Smooth muscle cell (in vitro differentiated cells): Measurements from ENCODE around the gene RICTOR. TPM values are rescaled to one million over a fixed set of nuclear protein-coding genes. Genes with fewer than 3 reads are reported as not detected.

Source experiments
- DNase-seq: peaks from one replicate; lab custom pipeline; 2025; ENCODE audit not compliant: unreplicated experiment; lab: John Stamatoyannopoulos, UW
- H2AFZ ChIP-seq: fragments of 200-600 bp; sonication (generic); 2 replicates; pipeline ENCODE4 v1.6.0; 2016; ENCODE audit warnings: antibody characterized with exemption, low read depth, mild to moderate bottlenecking
- H3F3A ChIP-seq: fragments of 200-600 bp; sonication (generic); 2 replicates; pipeline ENCODE4 v1.6.0; 2017; ENCODE audit warnings: antibody characterized with exemption, low read depth
- H3K27ac ChIP-seq: fragments of 200-600 bp; sonication (generic); 2 replicates; pipeline ENCODE4 v1.5.1; 2016; ENCODE audit warnings: low read depth, mild to moderate bottlenecking
- H3K27me3 ChIP-seq: fragments of 200-600 bp; sonication (generic); 2 replicates; pipeline ENCODE4 v1.6.1; 2016; ENCODE audit warnings: low read depth, mild to moderate bottlenecking
- H3K36me3 ChIP-seq: fragments of 200-600 bp; sonication (generic); 2 replicates; pipeline ENCODE4 v1.5.1; 2016; ENCODE audit warnings: low read depth
- H3K4me1 ChIP-seq: fragments of 200-600 bp; sonication (generic); 2 replicates; pipeline ENCODE4 v1.5.1; 2016; ENCODE audit warnings: low read depth
- H3K4me2 ChIP-seq: fragments of 200-600 bp; sonication (generic); 2 replicates; pipeline ENCODE4 v1.6.0; 2016; ENCODE audit warnings: mild to moderate bottlenecking
- H3K4me3 ChIP-seq: fragments of 200-600 bp; sonication (generic); 2 replicates; pipeline ENCODE4 v1.5.1; 2016; ENCODE audit warnings: mild to moderate bottlenecking
- H3K79me2 ChIP-seq: fragments of 200-600 bp; sonication (generic); 2 replicates; pipeline ENCODE4 v1.6.0; 2016; ENCODE audit warnings: low read depth, mild to moderate bottlenecking
- H3K9ac ChIP-seq: fragments of 200-600 bp; sonication (generic); 2 replicates; pipeline ENCODE4 v1.6.0; 2016; ENCODE audit warnings: low read depth
- H3K9me3 ChIP-seq: fragments of 200-600 bp; sonication (generic); replicated peaks from 2 replicates; pipeline ENCODE4 v1.5.1; 2016; ENCODE audit warnings: low read depth
- H4K20me1 ChIP-seq: fragments of 200-600 bp; sonication (generic); 2 replicates; pipeline ENCODE4 v1.6.0; 2016; ENCODE audit warnings: low read depth
- WGBS: methylation state at CpG from one replicate; pipeline ENCODE4 v1.1.7; 2016; ENCODE audit warnings: low lambda C conversion rate; 5-methylcytosine and 5-hydroxymethylcytosine counted together
- polyA plus RNA-seq: library from polyadenylated mRNA; unstranded; fragments of >200 nt; fragmentation: Nextera tagmentation; extraction: Ambion mirVana; gene quantifications from 2 replicates; pipeline ENCODE4 v1.2.1, GENCODE V29; 2016
- total RNA-seq: library from RNA; depleted of rRNA; stranded (reverse); fragments of >200 nt; gene quantifications from 2 replicates; pipeline ENCODE4 v1.2.3, GENCODE V29; 2014
- TF ChIP-seq, protein P1 (sequence below): fragments of 200-600 bp; sonication (generic); IDR thresholded peaks from 2 replicates; pipeline ENCODE4 v1.5.1; 2017; ENCODE audit warnings: borderline replicate concordance, mild to moderate bottlenecking, antibody characterized with exemption; ENCODE audit not compliant: insufficient read depth, poor library complexity, severe bottlenecking

RICTOR gene
- total and polyA plus RNA-seq, 2 experiments from 2014 or later, result 3.6 to 30.2 TPM

DNA sequence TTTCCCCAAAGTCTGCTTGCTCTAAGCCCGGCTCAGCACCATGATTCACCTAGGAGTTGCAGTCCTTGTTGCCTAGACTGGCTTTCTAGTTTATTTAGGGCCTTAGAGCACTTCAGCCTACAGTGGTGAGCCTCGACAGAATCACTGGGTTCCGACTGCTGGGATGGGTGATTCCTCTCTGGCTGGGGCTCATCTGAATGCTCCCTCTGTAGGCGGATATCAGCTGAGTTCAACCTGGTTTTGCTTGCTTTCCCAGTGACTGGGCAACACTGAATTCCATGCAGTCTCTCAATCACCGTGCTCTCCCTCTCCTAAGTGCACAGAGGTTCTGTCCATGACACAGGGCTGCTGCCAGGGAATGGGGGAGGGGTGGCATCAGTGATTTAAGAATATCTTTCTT, 174.3 kb downstream of the RICTOR start:
- Histone ChIP-seq H3K4me3 (no peak overlapping the region), H3K27ac (no peak overlapping the region), H3K4me2 (no peak overlapping the region), H3K27me3 (no peaks in the 10 kb centered on the region), H3K79me2 (no peaks in the 10 kb centered on the region), H3F3A (no peaks in the 10 kb centered on the region), H3K4me1 (no peaks in the 10 kb centered on the region), H2AFZ (no peak overlapping the region), H3K36me3 (peaks cover 26% of the 10 kb centered on the region), H3K9ac (no peak overlapping the region), H4K20me1 (peaks cover 3% of the 10 kb centered on the region), H3K9me3 (peaks cover 11% of the 10 kb centered on the region)
- no peak for DNase-seq
- TF ChIP-seq, protein P1, sequence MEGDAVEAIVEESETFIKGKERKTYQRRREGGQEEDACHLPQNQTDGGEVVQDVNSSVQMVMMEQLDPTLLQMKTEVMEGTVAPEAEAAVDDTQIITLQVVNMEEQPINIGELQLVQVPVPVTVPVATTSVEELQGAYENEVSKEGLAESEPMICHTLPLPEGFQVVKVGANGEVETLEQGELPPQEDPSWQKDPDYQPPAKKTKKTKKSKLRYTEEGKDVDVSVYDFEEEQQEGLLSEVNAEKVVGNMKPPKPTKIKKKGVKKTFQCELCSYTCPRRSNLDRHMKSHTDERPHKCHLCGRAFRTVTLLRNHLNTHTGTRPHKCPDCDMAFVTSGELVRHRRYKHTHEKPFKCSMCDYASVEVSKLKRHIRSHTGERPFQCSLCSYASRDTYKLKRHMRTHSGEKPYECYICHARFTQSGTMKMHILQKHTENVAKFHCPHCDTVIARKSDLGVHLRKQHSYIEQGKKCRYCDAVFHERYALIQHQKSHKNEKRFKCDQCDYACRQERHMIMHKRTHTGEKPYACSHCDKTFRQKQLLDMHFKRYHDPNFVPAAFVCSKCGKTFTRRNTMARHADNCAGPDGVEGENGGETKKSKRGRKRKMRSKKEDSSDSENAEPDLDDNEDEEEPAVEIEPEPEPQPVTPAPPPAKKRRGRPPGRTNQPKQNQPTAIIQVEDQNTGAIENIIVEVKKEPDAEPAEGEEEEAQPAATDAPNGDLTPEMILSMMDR, result no peak
- WGBS, result 78% methylated on average over 5 of the region's 5 CpGs

DNA sequence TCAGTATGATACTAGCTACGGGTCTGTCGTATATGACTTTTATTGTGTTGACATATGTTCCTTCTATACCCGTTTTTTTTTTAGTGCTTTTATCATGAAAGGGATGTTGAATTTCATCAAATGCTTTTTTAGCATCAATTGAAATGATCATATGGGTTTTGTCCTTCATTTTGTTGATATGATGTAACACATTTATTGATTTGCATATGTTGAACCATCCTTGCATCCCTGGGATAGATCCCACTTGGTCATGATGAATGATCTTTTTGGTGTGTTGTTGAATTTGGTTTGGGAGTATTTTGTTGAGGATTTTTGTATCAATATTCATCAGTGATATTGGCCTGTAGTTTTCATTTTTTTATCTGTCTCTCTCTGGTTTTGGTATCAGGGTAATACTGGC, 177.4 kb downstream of the RICTOR start:
- Histone ChIP-seq H3K4me2 (no peak overlapping the region), H3K9ac (no peak overlapping the region), H3K79me2 (no peaks in the 10 kb centered on the region), H3K4me3 (no peak overlapping the region), H3K27ac (no peak overlapping the region), H3K36me3 (no peaks in the 10 kb centered on the region), H3K4me1 (no peaks in the 10 kb centered on the region), H3K9me3 (peaks cover 11% of the 10 kb centered on the region), H3K27me3 (no peaks in the 10 kb centered on the region), H4K20me1 (peaks cover 3% of the 10 kb centered on the region), H2AFZ (no peak overlapping the region), H3F3A (no peaks in the 10 kb centered on the region)
- no peak for DNase-seq
- TF ChIP-seq, protein P1, result no peak
- WGBS, result 91% methylated on average over 3 of the region's 3 CpGs

DNA sequence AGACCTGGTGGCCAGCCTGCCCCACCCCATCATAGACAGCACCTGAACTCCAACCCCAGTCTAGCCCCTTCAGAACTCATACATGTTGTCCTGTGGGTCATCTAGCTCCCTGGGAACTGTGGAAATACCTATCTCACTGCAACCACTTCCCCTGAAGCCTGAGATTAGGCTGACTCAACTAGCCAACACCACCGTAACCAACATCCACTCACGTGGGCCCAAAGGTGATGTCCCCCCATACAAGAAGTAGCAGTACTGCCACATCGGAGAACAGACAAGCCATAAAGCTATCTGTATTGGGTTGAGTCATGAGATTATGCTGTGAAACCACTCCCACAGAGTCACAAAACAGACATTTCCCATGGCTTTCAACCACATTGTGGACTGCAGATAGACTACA, 181.8 kb downstream of the RICTOR start:
- Histone ChIP-seq H3K36me3 (peaks cover 5% of the 10 kb centered on the region), H2AFZ (no peak overlapping the region), H3K79me2 (no peaks in the 10 kb centered on the region), H3K27me3 (no peaks in the 10 kb centered on the region), H3K4me1 (no peaks in the 10 kb centered on the region), H3K9me3 (peaks cover 11% of the 10 kb centered on the region), H3K9ac (no peak overlapping the region), H3K4me2 (no peak overlapping the region), H3K4me3 (no peak overlapping the region), H4K20me1 (no peaks in the 10 kb centered on the region), H3K27ac (no peak overlapping the region), H3F3A (no peaks in the 10 kb centered on the region)
- WGBS, result 87% methylated on average over 3 of the region's 3 CpGs
- no peak for DNase-seq
- TF ChIP-seq, protein P1, result no peak

DNA sequence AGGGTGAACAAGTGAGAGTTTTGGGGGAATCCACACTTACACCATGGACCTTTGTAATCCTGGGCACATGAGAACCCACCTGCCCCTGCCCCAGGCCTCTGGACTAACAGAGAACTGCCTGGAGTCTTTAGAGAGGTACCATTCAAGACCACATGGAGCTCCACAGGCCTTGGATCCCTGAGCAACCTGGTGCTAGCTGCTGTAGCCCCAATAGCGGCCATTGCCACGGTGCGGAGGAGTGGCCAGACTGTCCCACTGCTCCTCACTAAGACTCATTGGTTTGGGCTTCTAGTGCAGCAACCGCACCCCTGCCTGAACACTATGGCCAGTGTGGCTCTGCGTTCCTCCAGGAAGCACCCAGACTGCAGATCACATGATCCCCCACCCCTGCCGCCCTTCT, 182.6 kb downstream of the RICTOR start:
- DNase-seq, result no peak
- Histone ChIP-seq H3K36me3 (peaks cover 7% of the 10 kb centered on the region), H3K4me3 (no peak overlapping the region), H4K20me1 (no peaks in the 10 kb centered on the region), H3K79me2 (no peaks in the 10 kb centered on the region), H2AFZ (no peak overlapping the region), H3K9me3 (peaks cover 11% of the 10 kb centered on the region), H3K9ac (no peak overlapping the region), H3K4me2 (no peak overlapping the region), H3K4me1 (no peaks in the 10 kb centered on the region), H3F3A (no peaks in the 10 kb centered on the region), H3K27me3 (no peaks in the 10 kb centered on the region), H3K27ac (no peak overlapping the region)
- 98% methylated on average over 6 of the region's 6 CpGs for WGBS
- TF ChIP-seq, protein P1, result no peak
